ENCODE data around the gene SHC4.

Gene SHC4

GRCh38 chr15:48905847-48906246, 57.9 kb downstream of the SHC4 start:
- TF ChIP-seq, protein P1, sequence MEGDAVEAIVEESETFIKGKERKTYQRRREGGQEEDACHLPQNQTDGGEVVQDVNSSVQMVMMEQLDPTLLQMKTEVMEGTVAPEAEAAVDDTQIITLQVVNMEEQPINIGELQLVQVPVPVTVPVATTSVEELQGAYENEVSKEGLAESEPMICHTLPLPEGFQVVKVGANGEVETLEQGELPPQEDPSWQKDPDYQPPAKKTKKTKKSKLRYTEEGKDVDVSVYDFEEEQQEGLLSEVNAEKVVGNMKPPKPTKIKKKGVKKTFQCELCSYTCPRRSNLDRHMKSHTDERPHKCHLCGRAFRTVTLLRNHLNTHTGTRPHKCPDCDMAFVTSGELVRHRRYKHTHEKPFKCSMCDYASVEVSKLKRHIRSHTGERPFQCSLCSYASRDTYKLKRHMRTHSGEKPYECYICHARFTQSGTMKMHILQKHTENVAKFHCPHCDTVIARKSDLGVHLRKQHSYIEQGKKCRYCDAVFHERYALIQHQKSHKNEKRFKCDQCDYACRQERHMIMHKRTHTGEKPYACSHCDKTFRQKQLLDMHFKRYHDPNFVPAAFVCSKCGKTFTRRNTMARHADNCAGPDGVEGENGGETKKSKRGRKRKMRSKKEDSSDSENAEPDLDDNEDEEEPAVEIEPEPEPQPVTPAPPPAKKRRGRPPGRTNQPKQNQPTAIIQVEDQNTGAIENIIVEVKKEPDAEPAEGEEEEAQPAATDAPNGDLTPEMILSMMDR (conservative IDR thresholded peaks at IDR 0.05; ENCODE audit: low read depth): no peak
- no peak overlapping the region for H3K27ac ChIP-seq
- CTCF ChIA-PET: interaction anchor here (0.6 kb wide), 3 partner anchors 15 to 219 kb away, joined by 3 to 4 read pairs (median 3); no protein-coding TSS in a partner anchor
- POLR2A ChIA-PET (ENCODE audit: low non-redundant PET): no interaction called here
- no peak for DNase-seq (ENCODE audit: low spot score)

GRCh38 chr15:48905216-48905615, 58.5 kb downstream of the SHC4 start:
- TF ChIP-seq, protein P1 (conservative IDR thresholded peaks at IDR 0.05; ENCODE audit: low read depth): no peak
- H3K27ac ChIP-seq: no peak overlapping the region
- DNase-seq (ENCODE audit: low spot score): no peak
- CTCF ChIA-PET: interaction anchor here (0.6 to 0.8 kb wide), 4 partner anchors 15 to 210 kb away, joined by 3 to 4 read pairs (median 3); no protein-coding TSS in a partner anchor
- POLR2A ChIA-PET (ENCODE audit: low non-redundant PET): no interaction called here

- DNase-seq (ENCODE audit: low spot score): no peak
- TF ChIP-seq, protein P1 (conservative IDR thresholded peaks at IDR 0.05; ENCODE audit: low read depth): no peak
- ChIA-PET CTCF (interaction anchor here (0.6 to 0.8 kb wide), 2 partner anchors 61 to 146 kb away, joined by 3 read pairs; no protein-coding TSS in a partner anchor), POLR2A (ENCODE audit: low non-redundant PET) (no interaction called here)
- no peak overlapping the region for H3K27ac ChIP-seq
Observed at GRCh38 chr15:48904758-48905157, 59.0 kb downstream of the SHC4 start.

DNA sequence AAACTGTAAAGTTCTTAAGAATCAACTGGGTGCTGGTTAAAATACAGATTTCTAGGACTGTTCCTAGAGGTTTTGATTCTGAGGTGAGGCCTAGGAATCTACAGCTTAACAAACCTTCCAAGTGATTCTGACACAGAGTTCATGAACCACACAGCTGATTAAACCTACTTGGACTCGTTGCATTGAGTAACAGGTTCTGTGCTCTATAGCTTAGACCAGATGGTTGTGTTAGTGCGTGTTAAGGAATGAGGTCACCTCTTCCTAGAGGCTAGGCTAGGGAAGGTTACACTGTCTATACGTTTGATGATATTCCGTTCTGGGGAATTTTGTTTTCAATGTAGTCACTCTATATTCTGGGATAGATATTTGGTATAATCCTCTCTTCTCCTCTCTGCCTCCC, 63.9 kb downstream of the SHC4 start:
- ChIA-PET POLR2A (ENCODE audit: low non-redundant PET) (no interaction called here), CTCF (interaction anchor here (0.6 kb wide), 1 partner anchor 258 kb away, joined by 4 read pairs; no protein-coding TSS in a partner anchor)
- H3K27ac ChIP-seq: no peak overlapping the region
- TF ChIP-seq, protein P1 (conservative IDR thresholded peaks at IDR 0.05; ENCODE audit: low read depth): no peak
- no peak for DNase-seq (ENCODE audit: low spot score)

DNA sequence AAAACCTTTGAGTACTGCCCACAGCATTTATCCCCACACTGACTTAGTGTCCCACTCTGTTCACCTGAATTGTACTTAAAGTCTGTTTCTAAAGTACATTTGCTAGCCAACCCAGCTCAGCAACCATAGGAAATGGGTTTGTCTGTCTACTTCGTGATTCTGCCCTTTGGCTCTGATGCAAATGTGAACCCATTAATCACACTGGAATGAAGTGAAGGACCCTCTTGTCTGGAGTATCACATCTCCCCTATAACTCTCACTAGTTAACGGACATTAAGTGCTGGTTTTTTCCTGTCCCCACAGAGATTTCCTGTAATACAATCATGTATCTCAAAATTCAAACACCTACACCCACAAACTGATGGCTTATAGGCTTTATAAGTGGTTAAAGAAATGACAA, 65.3 kb downstream of the SHC4 start:
- ChIA-PET POLR2A (ENCODE audit: low non-redundant PET) (no interaction called here), CTCF (no interaction called here)
- H3K27ac ChIP-seq: no peak overlapping the region
- no peak for DNase-seq (ENCODE audit: low spot score)
- TF ChIP-seq, protein P1 (conservative IDR thresholded peaks at IDR 0.05; ENCODE audit: low read depth): no peak

- no peak for DNase-seq (ENCODE audit: low spot score)
- TF ChIP-seq, protein P1 (conservative IDR thresholded peaks at IDR 0.05; ENCODE audit: low read depth): no peak
- CTCF ChIA-PET: no interaction called here
- POLR2A ChIA-PET (ENCODE audit: low non-redundant PET): no interaction called here
- H3K27ac ChIP-seq: no peak overlapping the region
Observed at GRCh38 chr15:48898032-48898431, 65.7 kb downstream of the SHC4 start.
